ENCODE results near the gene KCNK4.
"Not testable (repeated sequence)": the region's sequence is repeated elsewhere in the genome, so short reads cannot be mapped to it uniquely, and the experiment has no call there.

Gene KCNK4

GRCh38 chr11:64317961-64318765 is 27.1 kb downstream of the KCNK4 start, which contains the start of gene PRDX5:
Gene PRDX5, plus strand, starts transcription at chr11:64318121. Its CDS starts 95 bp downstream, at chr11:64318216.
- Histone ChIP-seq H3K9me3 (ENCODE audit: control insufficient read depth in 1 of 2, low read length in 2 of 2) (no peaks in the 10 kb centered on the region), H3K4me3 (ENCODE audit: low read depth in 1 of 2, low read length in 2 of 2) (peak within 1 kb of the TSS; percentile 75 to 87), H3K9ac (ENCODE audit: low read depth in 1 of 2, low read length in 2 of 2) (peak within 1 kb of the TSS; percentile 79 to 95), H3K4me1 (ENCODE audit: control insufficient read depth in 1 of 2, insufficient read depth in 2 of 2, low read length in 2 of 2) (peaks cover 37 to 56% of the 10 kb centered on the region in 2 donors), H3K27me3 (ENCODE audit: control insufficient read depth in 1 of 2, insufficient read depth in 2 of 2, low read length in 2 of 2) (no peaks in the 10 kb centered on the region), H3K27ac (ENCODE audit: low read depth, low read length) (peak within 1 kb of the TSS; percentile 98), H3K36me3 (ENCODE audit: control insufficient read depth in 1 of 2, insufficient read depth in 2 of 2, low read length in 2 of 2) (peaks cover 21 to 34% of the 10 kb centered on the region in 2 donors)

- no peaks in the 10 kb centered on the region for H3K27me3 ChIP-seq (ENCODE audit: control insufficient read depth in 1 of 2, insufficient read depth in 2 of 2, low read length in 2 of 2)
- H3K4me1 ChIP-seq (ENCODE audit: control insufficient read depth in 1 of 2, insufficient read depth in 2 of 2, low read length in 2 of 2), result peaks cover 34 to 52% of the 10 kb centered on the region in 2 donors
- no peaks in the 10 kb centered on the region for H3K9me3 ChIP-seq (ENCODE audit: control insufficient read depth in 1 of 2, low read length in 2 of 2)
- peak overlapping the region; percentile 75 to 87 for H3K4me3 ChIP-seq (ENCODE audit: low read depth in 1 of 2, low read length in 2 of 2)
- peaks cover 21 to 29% of the 10 kb centered on the region in 2 donors for H3K36me3 ChIP-seq (ENCODE audit: control insufficient read depth in 1 of 2, insufficient read depth in 2 of 2, low read length in 2 of 2)
- peak overlapping the region; percentile 98 for H3K27ac ChIP-seq (ENCODE audit: low read depth, low read length)
- peak overlapping the region; percentile 79 to 95 for H3K9ac ChIP-seq (ENCODE audit: low read depth in 1 of 2, low read length in 2 of 2)
Observed at GRCh38 chr11:64318766-64319761, 28.0 kb downstream of the KCNK4 start.

- Histone ChIP-seq H3K36me3 (ENCODE audit: control insufficient read depth in 1 of 2, insufficient read depth in 2 of 2, low read length in 2 of 2) (peaks cover 8 to 14% of the 10 kb centered on the region in 2 donors), H3K27ac (ENCODE audit: low read depth, low read length) (no peak overlapping the region), H3K9ac (ENCODE audit: low read depth in 1 of 2, low read length in 2 of 2) (no peak overlapping the region), H3K9me3 (ENCODE audit: control insufficient read depth in 1 of 2, low read length in 2 of 2) (no peaks in the 10 kb centered on the region), H3K4me3 (ENCODE audit: low read depth in 1 of 2, low read length in 2 of 2) (no peak overlapping the region), H3K4me1 (ENCODE audit: control insufficient read depth in 1 of 2, insufficient read depth in 2 of 2, low read length in 2 of 2) (peaks cover 28 to 41% of the 10 kb centered on the region in 2 donors), H3K27me3 (ENCODE audit: control insufficient read depth in 1 of 2, insufficient read depth in 2 of 2, low read length in 2 of 2) (no peaks in the 10 kb centered on the region)
Observed at GRCh38 chr11:64320556-64320955, 29.5 kb downstream of the KCNK4 start.

GRCh38 chr11:64321026-64321425 is 29.9 kb downstream of the KCNK4 start:
- H3K27ac ChIP-seq (ENCODE audit: low read depth, low read length), result no peak overlapping the region
- H3K4me3 ChIP-seq (ENCODE audit: low read depth in 1 of 2, low read length in 2 of 2), result no peak overlapping the region
- peak overlapping the region; percentile 39 to 47 for H3K9ac ChIP-seq (ENCODE audit: low read depth in 1 of 2, low read length in 2 of 2)
- peaks cover 27 to 39% of the 10 kb centered on the region in 2 donors for H3K4me1 ChIP-seq (ENCODE audit: control insufficient read depth in 1 of 2, insufficient read depth in 2 of 2, low read length in 2 of 2)
- H3K27me3 ChIP-seq (ENCODE audit: control insufficient read depth in 1 of 2, insufficient read depth in 2 of 2, low read length in 2 of 2), result no peaks in the 10 kb centered on the region
- peaks cover 6 to 9% of the 10 kb centered on the region in 2 donors for H3K36me3 ChIP-seq (ENCODE audit: control insufficient read depth in 1 of 2, insufficient read depth in 2 of 2, low read length in 2 of 2)
- H3K9me3 ChIP-seq (ENCODE audit: control insufficient read depth in 1 of 2, low read length in 2 of 2), result no peaks in the 10 kb centered on the region

- Histone ChIP-seq H3K4me3 (ENCODE audit: low read depth in 1 of 2, low read length in 2 of 2) (no peak overlapping the region), H3K9ac (ENCODE audit: low read depth in 1 of 2, low read length in 2 of 2) (peak overlapping the region; percentile 39 to 47), H3K36me3 (ENCODE audit: control insufficient read depth in 1 of 2, insufficient read depth in 2 of 2, low read length in 2 of 2) (peaks cover 4 to 6% of the 10 kb centered on the region in 2 donors), H3K27me3 (ENCODE audit: control insufficient read depth in 1 of 2, insufficient read depth in 2 of 2, low read length in 2 of 2) (no peaks in the 10 kb centered on the region), H3K27ac (ENCODE audit: low read depth, low read length) (peak overlapping the region; percentile 32), H3K9me3 (ENCODE audit: control insufficient read depth in 1 of 2, low read length in 2 of 2) (no peaks in the 10 kb centered on the region), H3K4me1 (ENCODE audit: control insufficient read depth in 1 of 2, insufficient read depth in 2 of 2, low read length in 2 of 2) (peaks cover 23 to 34% of the 10 kb centered on the region in 2 donors)
Observed at GRCh38 chr11:64321533-64321932, 30.4 kb downstream of the KCNK4 start.

- no peak overlapping the region for H3K27ac ChIP-seq (ENCODE audit: low read depth, low read length)
Observed at GRCh38 chr11:64322925-64323260, 31.8 kb downstream of the KCNK4 start.

GRCh38 chr11:64323373-64323772 is 32.3 kb downstream of the KCNK4 start:
- H3K27me3 ChIP-seq (ENCODE audit: control insufficient read depth in 1 of 2, insufficient read depth in 2 of 2, low read length in 2 of 2), result no peaks in the 10 kb centered on the region
- peaks cover 23 to 35% of the 10 kb centered on the region in 2 donors for H3K4me1 ChIP-seq (ENCODE audit: control insufficient read depth in 1 of 2, insufficient read depth in 2 of 2, low read length in 2 of 2)
- H3K9me3 ChIP-seq (ENCODE audit: control insufficient read depth in 1 of 2, low read length in 2 of 2), result no peaks in the 10 kb centered on the region
- H3K36me3 ChIP-seq (ENCODE audit: control insufficient read depth in 1 of 2, insufficient read depth in 2 of 2, low read length in 2 of 2), result peaks cover 4 to 6% of the 10 kb centered on the region in 2 donors
- H3K9ac ChIP-seq (ENCODE audit: low read depth in 1 of 2, low read length in 2 of 2), result no peak overlapping the region
- no peak overlapping the region for H3K4me3 ChIP-seq (ENCODE audit: low read depth in 1 of 2, low read length in 2 of 2)
- H3K27ac ChIP-seq (ENCODE audit: low read depth, low read length), result no peak overlapping the region

More at GRCh38 chr11:64322925-64323260, 31.8 kb downstream of the KCNK4 start:
- H3K27me3 ChIP-seq (ENCODE audit: control insufficient read depth in 1 of 2, insufficient read depth in 2 of 2, low read length in 2 of 2), result no peaks in the 10 kb centered on the region
- H3K4me3 ChIP-seq (ENCODE audit: low read depth in 1 of 2, low read length in 2 of 2), result no peak overlapping the region
- peaks cover 23 to 33% of the 10 kb centered on the region in 2 donors for H3K4me1 ChIP-seq (ENCODE audit: control insufficient read depth in 1 of 2, insufficient read depth in 2 of 2, low read length in 2 of 2)
- no peak overlapping the region for H3K9ac ChIP-seq (ENCODE audit: low read depth in 1 of 2, low read length in 2 of 2)
- H3K9me3 ChIP-seq (ENCODE audit: control insufficient read depth in 1 of 2, low read length in 2 of 2), result no peaks in the 10 kb centered on the region
- peaks cover 4 to 6% of the 10 kb centered on the region in 2 donors for H3K36me3 ChIP-seq (ENCODE audit: control insufficient read depth in 1 of 2, insufficient read depth in 2 of 2, low read length in 2 of 2)

- H3K27ac ChIP-seq (ENCODE audit: low read depth, low read length); H3K4me3 ChIP-seq (ENCODE audit: low read depth in 1 of 2, low read length in 2 of 2); H3K9me3 ChIP-seq (ENCODE audit: control insufficient read depth in 1 of 2, low read length in 2 of 2): not testable (repeated sequence)
Observed at GRCh38 chr11:64323984-64324383, 32.9 kb downstream of the KCNK4 start.

GRCh38 chr11:64324692-64325469 is 33.8 kb downstream of the KCNK4 start:
- Histone ChIP-seq H3K4me3 (ENCODE audit: low read depth in 1 of 2, low read length in 2 of 2) (no peak overlapping the region), H3K9ac (ENCODE audit: low read depth in 1 of 2, low read length in 2 of 2) (no peak overlapping the region), H3K4me1 (ENCODE audit: control insufficient read depth in 1 of 2, insufficient read depth in 2 of 2, low read length in 2 of 2) (peaks cover 23 to 35% of the 10 kb centered on the region in 2 donors), H3K27me3 (ENCODE audit: control insufficient read depth in 1 of 2, insufficient read depth in 2 of 2, low read length in 2 of 2) (no peaks in the 10 kb centered on the region), H3K27ac (ENCODE audit: low read depth, low read length) (no peak overlapping the region), H3K9me3 (ENCODE audit: control insufficient read depth in 1 of 2, low read length in 2 of 2) (no peaks in the 10 kb centered on the region), H3K36me3 (ENCODE audit: control insufficient read depth in 1 of 2, insufficient read depth in 2 of 2, low read length in 2 of 2) (peaks cover 4 to 6% of the 10 kb centered on the region in 2 donors)

More at GRCh38 chr11:64323984-64324383, 32.9 kb downstream of the KCNK4 start:
- not testable (repeated sequence) for H3K27me3 ChIP-seq (ENCODE audit: control insufficient read depth in 1 of 2, insufficient read depth in 2 of 2, low read length in 2 of 2); H3K9ac ChIP-seq (ENCODE audit: low read depth in 1 of 2, low read length in 2 of 2); H3K36me3 ChIP-seq (ENCODE audit: control insufficient read depth in 1 of 2, insufficient read depth in 2 of 2, low read length in 2 of 2)
- peaks cover 21 to 33% of the 10 kb centered on the region in 2 donors for H3K4me1 ChIP-seq (ENCODE audit: control insufficient read depth in 1 of 2, insufficient read depth in 2 of 2, low read length in 2 of 2)

Data from duodenal mucosa (tissue), 2 donors.